GM21576 (cell line): Measurements from ENCODE around the gene CCDC152.
"Not testable (repeated sequence)": the region's sequence is repeated elsewhere in the genome, so short reads cannot be mapped to it uniquely, and the experiment has no call there.

Experiments used
- ATAC-seq: cut with Tn5 transposase; IDR thresholded peaks from one replicate; pipeline ENCODE4 v1.9.1; 2021; ENCODE audit warnings: mild to moderate bottlenecking, moderate library complexity; ENCODE audit not compliant: unreplicated experiment

Gene CCDC152

GRCh38 chr5:42811591-42812446 is 55.2 kb downstream of the CCDC152 start, which contains the start of gene SELENOP:
Gene SELENOP (minus strand): TSS chr5:42811892. CDS start chr5:42808353, 3,539 bp downstream.
- ATAC-seq: no peak

GRCh38 chr5:42812620-42813019 is 56.0 kb downstream of the CCDC152 start:
- ATAC-seq: no peak

GRCh38 chr5:42813533-42813932 is 56.9 kb downstream of the CCDC152 start:
- no peak for ATAC-seq

DNA sequence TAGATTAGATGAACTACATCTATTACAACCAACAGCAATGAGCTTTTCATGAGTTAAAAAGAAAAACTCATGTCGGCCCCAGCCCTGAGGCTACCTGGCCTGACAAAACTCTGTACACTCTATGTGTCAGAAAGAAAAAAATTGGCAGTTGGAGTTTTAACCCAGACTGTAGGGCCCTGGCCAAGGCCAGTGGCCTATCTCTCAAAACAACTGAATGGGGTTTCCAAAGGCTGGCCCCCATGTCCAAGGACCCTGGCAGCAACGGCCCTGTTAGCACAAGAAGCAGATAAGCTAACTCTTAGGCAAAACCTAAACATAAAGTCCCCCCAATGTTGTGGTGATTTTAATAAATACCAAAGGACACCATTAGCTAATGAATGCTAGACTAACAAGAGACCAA is 59.9 kb downstream of the CCDC152 start:
- not testable (repeated sequence) for ATAC-seq

DNA sequence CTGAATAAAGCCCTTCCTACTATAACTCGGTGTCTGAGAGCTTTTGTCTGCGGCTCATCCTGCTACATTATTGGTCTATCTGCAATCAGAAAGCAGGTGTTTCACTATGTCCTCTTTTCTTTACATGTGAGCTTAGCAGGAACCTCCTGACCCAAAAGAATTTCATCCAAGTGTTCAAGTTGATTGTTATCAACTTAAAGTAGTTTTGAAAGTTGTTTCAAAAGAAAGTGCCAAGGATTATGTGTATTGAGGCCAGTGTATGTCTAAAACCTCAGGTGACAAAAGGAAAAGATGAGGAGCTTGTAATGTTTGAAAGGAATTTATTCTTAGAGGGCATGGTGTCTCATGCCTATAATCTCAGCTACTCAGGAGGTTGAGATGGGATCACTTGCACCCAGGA is 63.1 kb downstream of the CCDC152 start:
- no peak for ATAC-seq

DNA sequence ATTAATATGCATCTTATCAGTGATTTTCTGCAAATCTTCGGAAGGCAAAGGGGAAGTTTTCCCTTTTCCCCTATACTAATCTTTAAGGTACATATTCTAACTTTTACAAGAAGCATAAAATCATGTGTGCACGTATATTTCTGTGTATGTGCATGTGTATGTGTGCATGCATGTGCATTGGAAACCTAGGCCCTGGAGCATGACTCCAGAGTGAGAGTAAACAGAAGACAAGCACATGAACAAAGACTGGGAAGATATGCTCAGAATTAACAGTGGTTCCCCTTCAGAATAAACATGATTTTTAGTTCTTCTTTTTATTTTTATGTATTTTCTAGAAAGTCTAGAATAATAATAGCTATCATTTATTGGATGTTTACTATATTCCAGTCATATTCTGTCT is 65.9 kb downstream of the CCDC152 start:
- ATAC-seq: no peak

DNA sequence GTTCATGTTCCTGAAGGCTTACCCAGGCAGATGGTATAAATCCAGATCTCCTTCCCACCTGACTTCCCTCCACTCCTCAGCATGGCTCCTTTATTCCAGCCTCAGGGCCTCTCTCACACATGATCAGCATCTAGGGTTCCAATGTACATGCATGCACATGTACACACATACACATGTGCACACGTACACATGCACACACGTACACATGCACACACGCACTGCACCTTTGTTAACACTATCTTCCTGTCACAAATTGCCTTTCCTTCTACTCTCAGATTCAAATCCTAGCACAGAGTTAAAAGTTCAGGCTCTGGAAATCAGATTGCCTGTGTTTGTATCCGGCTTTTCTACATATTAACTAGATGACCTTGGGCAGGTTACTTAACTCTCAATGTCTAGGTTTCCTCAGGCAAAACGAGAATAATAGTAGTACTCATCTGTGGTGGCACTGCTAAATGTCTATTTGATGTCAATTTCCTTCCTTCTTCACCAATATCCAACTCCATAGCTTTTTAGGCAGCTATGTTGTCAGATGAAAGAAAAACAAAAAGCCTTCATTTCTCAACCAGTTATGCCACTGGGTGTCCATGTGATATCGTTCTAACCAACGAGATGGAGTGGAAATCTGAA is 67.8 kb downstream of the CCDC152 start:
- no peak for ATAC-seq

DNA sequence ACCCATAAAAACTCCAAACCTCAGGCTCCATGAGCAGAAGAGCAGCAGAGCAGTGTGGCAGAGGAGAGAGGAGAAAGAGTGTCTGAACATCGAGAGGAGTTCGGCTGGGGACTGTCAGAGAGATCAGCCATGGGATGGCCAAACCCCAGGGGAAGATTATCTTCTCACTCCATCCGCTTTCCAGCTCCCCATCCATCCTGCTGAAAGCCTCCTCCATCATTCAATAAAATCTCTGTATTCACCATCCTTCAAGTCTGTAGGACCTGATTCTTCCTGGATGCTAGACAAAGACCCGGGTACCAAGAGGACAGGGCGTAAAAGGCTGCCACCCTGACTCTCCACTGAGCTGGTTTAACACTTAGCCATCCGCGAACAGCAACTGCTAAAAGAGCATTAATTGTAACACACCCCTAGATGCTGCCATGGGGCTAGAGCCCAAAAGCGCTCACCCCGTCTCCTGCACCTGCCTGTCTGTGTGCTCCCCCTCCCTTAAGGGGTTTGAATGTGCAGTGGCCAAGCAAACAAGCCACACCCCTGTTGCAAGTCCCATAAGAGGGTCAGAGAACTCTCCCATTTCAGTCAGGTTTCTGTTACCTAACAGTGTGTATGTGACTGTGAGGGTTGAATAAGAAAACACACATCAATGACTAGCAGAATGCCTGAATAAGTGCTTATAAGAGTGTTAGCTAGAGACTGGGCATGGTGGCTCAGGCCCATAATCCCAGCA is 69.0 kb downstream of the CCDC152 start:
- no peak for ATAC-seq

- no peak for ATAC-seq
Measured at GRCh38 chr5:42826757-42827515, 70.3 kb downstream of the CCDC152 start.

DNA sequence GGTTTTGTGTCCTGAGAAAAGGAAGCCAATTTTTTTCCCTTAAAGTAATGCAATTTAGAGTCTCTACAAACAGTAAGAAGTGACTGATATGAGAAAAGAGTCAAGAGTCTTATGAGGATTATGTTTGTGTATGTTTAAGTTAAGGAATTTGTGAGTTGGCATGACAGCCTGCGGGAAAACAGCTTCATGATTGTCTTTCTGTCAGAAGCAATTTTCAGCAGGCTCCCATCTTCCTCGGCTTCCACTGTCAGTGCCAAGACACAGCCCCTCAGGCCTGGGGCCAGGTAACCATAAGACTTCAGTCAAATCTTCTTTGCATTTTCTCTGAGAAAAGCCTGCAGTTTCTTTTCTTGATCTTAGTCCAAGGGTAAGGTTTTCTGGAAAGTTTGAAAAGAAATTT is 72.1 kb downstream of the CCDC152 start:
- ATAC-seq: no peak

DNA sequence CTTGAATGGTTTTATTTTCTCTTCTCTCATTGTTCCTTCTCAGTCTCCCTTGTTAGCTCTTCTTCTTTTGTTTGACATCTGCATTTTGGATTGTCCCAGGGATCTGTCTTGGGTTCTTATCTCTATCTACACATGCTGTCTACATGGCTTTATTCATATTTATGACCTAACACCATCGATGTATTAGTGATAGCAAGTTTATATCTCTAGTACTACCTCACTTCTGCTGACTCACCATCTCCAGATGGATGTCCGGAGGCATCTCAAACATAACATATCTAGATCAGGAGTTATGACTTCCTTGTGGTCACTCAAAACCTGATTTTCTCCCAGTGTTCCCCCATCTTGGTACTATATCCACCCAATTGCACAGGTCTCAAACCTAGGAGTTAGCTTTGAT is 74.3 kb downstream of the CCDC152 start:
- ATAC-seq: no peak

- ATAC-seq: no peak
Measured at GRCh38 chr5:42832060-42832459, 75.4 kb downstream of the CCDC152 start.

GRCh38 chr5:42836070-42836769 is 79.6 kb downstream of the CCDC152 start:
- no peak for ATAC-seq

GRCh38 chr5:42837601-42838000 is 81.0 kb downstream of the CCDC152 start:
- ATAC-seq: no peak

DNA sequence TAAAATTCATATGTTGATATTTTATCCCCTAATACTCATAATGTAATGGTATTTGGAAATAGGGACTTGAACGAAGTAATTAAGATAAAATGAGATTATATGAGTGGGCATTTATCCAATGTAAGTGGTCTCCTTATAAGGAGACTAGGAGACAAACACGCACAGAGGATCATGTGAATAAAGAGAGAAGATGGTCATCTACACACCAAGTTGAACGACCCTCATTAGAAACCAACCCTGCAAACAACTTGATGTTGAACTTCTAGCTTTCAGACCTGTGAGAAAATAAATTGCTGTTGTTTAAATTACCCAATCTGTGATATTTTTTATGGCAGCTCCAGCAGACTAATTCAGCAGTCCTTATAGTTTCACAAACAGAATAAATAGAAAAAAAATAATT is 82.6 kb downstream of the CCDC152 start:
- no peak for ATAC-seq

DNA sequence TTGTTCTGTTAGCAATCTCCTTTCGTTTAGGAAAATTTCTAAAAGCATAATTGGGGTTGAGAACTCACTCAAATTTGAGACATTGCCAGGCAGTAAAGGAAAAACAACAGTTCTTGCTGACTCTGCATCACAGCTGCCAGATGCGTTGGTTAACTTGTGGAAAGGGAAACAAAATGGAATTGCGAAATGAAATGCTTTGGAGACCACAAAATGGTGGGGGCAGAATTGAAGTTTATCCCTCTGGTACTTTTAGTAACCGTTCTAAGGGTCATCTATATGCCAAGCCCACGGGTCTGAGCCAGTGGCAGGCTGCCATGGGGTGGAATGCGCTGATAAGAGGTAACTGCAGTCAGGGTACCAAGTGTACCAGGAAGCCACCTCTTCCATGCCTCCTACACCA is 83.7 kb downstream of the CCDC152 start:
- ATAC-seq: no peak

DNA sequence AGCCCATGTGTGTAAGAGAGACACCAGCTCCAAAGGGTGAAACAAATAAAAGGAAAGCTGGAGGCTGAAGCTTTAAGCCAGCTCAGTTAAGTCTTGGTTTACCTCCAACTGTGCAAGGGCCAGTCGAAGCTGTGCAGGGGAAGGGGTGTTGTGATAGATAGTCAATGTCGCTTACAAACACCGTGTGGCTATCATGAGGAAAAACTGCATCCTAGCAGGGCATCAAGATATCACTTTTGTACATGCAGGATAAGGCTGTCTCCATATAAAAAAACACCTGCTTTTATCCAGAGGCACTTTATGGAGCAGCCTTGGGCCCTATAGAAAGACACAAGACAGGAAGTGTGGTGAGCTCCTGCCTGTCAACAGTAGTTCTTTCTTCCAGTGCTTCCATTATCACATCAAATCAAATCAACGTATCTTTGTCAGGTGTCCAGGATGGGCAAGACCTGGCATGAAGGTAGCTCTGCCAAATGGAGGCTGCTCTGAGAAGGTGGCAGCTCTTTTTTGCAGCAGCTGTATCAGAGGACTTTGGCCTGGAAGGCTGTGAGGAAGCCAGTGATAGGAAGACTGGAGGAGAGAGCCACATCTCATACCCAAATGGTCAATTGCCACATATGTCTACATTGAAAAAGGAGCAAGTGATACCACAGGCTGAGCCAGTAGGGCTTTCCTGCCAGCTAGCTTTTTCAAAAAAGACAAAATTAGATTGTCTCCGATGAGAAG is 84.4 kb downstream of the CCDC152 start:
- no peak for ATAC-seq

GRCh38 chr5:42842921-42843641 is 86.5 kb downstream of the CCDC152 start:
- no peak for ATAC-seq

- no peak for ATAC-seq
Measured at GRCh38 chr5:42843675-42844292, 87.2 kb downstream of the CCDC152 start.
